GM23338 (cell line): Measurements from ENCODE around the gene CDKAL1. TPM values are rescaled to one million over a fixed set of nuclear protein-coding genes. Genes with fewer than 3 reads are reported as not detected.

Experiments
- ATAC-seq: fragments of 200-7000 bp; cut with Tn5 transposase; 3 replicates; pipeline ENCODE4 v1.9.1; 2020
- DNase-seq: peaks from one replicate; pipeline ENCODE4 v3.0.0-alpha.2; 2015; ENCODE audit warnings: low spot score
- H2AFZ ChIP-seq: fragments of 200-600 bp; sonication (generic); 2 replicates; pipeline ENCODE4 v1.8.0; 2016; ENCODE audit warnings: antibody characterized with exemption, mild to moderate bottlenecking, moderate library complexity
- H3F3A ChIP-seq: fragments of 200-600 bp; sonication (generic); replicated peaks from 2 replicates; pipeline ENCODE4 v1.8.0; 2017; ENCODE audit warnings: antibody characterized with exemption, mixed run types, low read depth
- H3K27ac ChIP-seq: fragments of 200-600 bp; sonication (generic); 2 replicates; pipeline ENCODE4 v1.6.1; 2016; ENCODE audit warnings: low read depth
- H3K27me3 ChIP-seq: fragments of 200-600 bp; sonication (generic); 2 replicates; pipeline ENCODE4 v1.8.0; 2016; ENCODE audit warnings: mild to moderate bottlenecking, mixed run types, moderate library complexity; ENCODE audit not compliant: insufficient read depth
- H3K36me3 ChIP-seq: fragments of 200-600 bp; sonication (generic); 2 replicates; pipeline ENCODE4 v1.8.0; 2016; ENCODE audit warnings: mild to moderate bottlenecking; ENCODE audit not compliant: insufficient read depth
- H3K4me1 ChIP-seq: fragments of 200-600 bp; sonication (generic); 2 replicates; pipeline ENCODE4 v1.8.0; 2016; ENCODE audit warnings: mild to moderate bottlenecking, moderate library complexity; ENCODE audit not compliant: insufficient read depth
- H3K4me2 ChIP-seq: fragments of 200-600 bp; sonication (generic); 2 replicates; pipeline ENCODE4 v1.7.1; 2017; ENCODE audit warnings: mixed run types
- H3K4me3 ChIP-seq: fragments of 200-600 bp; sonication (generic); 2 replicates; pipeline ENCODE4 v1.6.1; 2016; ENCODE audit warnings: mixed run types
- H3K79me2 ChIP-seq: fragments of 200-600 bp; sonication (generic); replicated peaks from 2 replicates; pipeline ENCODE4 v1.8.0; 2017; ENCODE audit warnings: mild to moderate bottlenecking; ENCODE audit not compliant: insufficient read depth
- H3K9me2 ChIP-seq: fragments of 200-600 bp; sonication (generic); 2 replicates; pipeline ENCODE4 v1.8.0; 2017; ENCODE audit not compliant: insufficient read depth
- H4K20me1 ChIP-seq: fragments of 200-600 bp; sonication (generic); replicated peaks from 2 replicates; pipeline ENCODE4 v1.8.0; 2017; ENCODE audit warnings: mild to moderate bottlenecking; ENCODE audit not compliant: insufficient read depth
- H3K27ac Mint-ChIP-seq: 2 replicates; pipeline ENCODE4 v1.8.0; 2020; ENCODE audit warnings: inconsistent platforms, mild to moderate bottlenecking, moderate library complexity, mixed read lengths
- H3K27me3 Mint-ChIP-seq: 3 replicates; pipeline ENCODE4 v1.8.0; 2022; ENCODE audit warnings: low read depth, mild to moderate bottlenecking, moderate library complexity, mixed read lengths, inconsistent platforms; ENCODE audit not compliant: insufficient read depth, poor library complexity
- H3K36me3 Mint-ChIP-seq: 3 replicates; pipeline ENCODE4 v1.8.0; 2021; ENCODE audit warnings: low read depth, mild to moderate bottlenecking, inconsistent platforms, moderate library complexity, mixed read lengths
- H3K4me1 Mint-ChIP-seq: 3 replicates; pipeline ENCODE4 v1.8.0; 2020; ENCODE audit warnings: mild to moderate bottlenecking, inconsistent platforms, mixed read lengths
- H3K4me3 Mint-ChIP-seq: 3 replicates; pipeline ENCODE4 v1.8.0; 2021; ENCODE audit warnings: moderate library complexity, mild to moderate bottlenecking, inconsistent platforms, mixed read lengths
- H3K9me3 Mint-ChIP-seq: 3 replicates; pipeline ENCODE4 v1.8.0; 2020; ENCODE audit warnings: moderate library complexity, mild to moderate bottlenecking, inconsistent platforms, mixed read lengths
- CREB1 ChIP-seq: fragments of 250-450 bp; sonication (Bioruptor Pico); IDR thresholded peaks from 2 replicates; pipeline ENCODE4 v1.5.0; 2020; ENCODE audit warnings: low read depth, mild to moderate bottlenecking, moderate library complexity
- STAT1 ChIP-seq: IDR thresholded peaks from one replicate; pipeline ENCODE4 v1.6.1; 2016; ENCODE audit warnings: antibody characterized with exemption; ENCODE audit not compliant: unreplicated experiment
- ZNF462 ChIP-seq: fragments of 250-450 bp; sonication (Bioruptor Pico); IDR thresholded peaks from 2 replicates; pipeline ENCODE4 v1.5.0; 2020; ENCODE audit warnings: mild to moderate bottlenecking, moderate library complexity
- polyA plus RNA-seq: library from polyadenylated mRNA; unstranded; fragments of >200 nt; fragmentation: Nextera tagmentation; extraction: Ambion mirVana; gene quantifications from 2 replicates; pipeline ENCODE4 v1.2.1, GENCODE V29; 2016
- total RNA-seq: library from RNA; depleted of rRNA; stranded (reverse); fragments of >200 nt; shearing (Covaris generic); gene quantifications from 2 replicates; pipeline ENCODE4 v1.2.3, GENCODE V29; 2014

CDKAL1 gene
- total and polyA plus RNA-seq, 2 experiments from 2014 or later = 17.8 to 35.0 TPM

- Histone ChIP-seq H3K9me2 (no peaks in the 10 kb centered on the region), H3F3A (no peaks in the 10 kb centered on the region), H3K79me2 (no peaks in the 10 kb centered on the region), H2AFZ (no peak overlapping the region), H3K27me3 (no peaks in the 10 kb centered on the region), H3K4me1 (peaks cover 2% of the 10 kb centered on the region; the same call in 1 of the 2 replicates), H3K4me3 (no peak overlapping the region), H3K4me2 (no peak overlapping the region), H3K36me3 (no peaks in the 10 kb centered on the region), H3K27ac (no peak overlapping the region), H4K20me1 (no peaks in the 10 kb centered on the region)
- no peak overlapping the region for H3K4me3 Mint-ChIP-seq
- no peak for TF ChIP-seq STAT1
- H3K9me3 Mint-ChIP-seq = no peaks in the 10 kb centered on the region
- H3K27ac Mint-ChIP-seq = 0 out of 2 replicates have a peak overlapping the region, but pooled peaks have one; percentile 11
- H3K27me3 Mint-ChIP-seq = no peaks in the 10 kb centered on the region
- DNase-seq (no peak), ATAC-seq (no peak)
- H3K4me1 Mint-ChIP-seq = peaks cover 14% of the 10 kb centered on the region
- H3K36me3 Mint-ChIP-seq = no peaks in the 10 kb centered on the region; the same call in 2 of the 3 replicates
These were observed 241.7 kb downstream of the CDKAL1 start for GRCh38 chr6:20775981-20776380.

GRCh38 chr6:20777801-20778200 is 243.5 kb downstream of the CDKAL1 start:
- H3K9me2 ChIP-seq = no peaks in the 10 kb centered on the region
- H2AFZ ChIP-seq = no peak overlapping the region
- DNase-seq = no peak
- TF ChIP-seq ZNF462 (CRISPR knock-in tag) = no peak
- no peak for TF ChIP-seq CREB1 (CRISPR knock-in tag)
- no peak overlapping the region for H3K27ac ChIP-seq
- Mint-ChIP-seq H3K27me3 (no peaks in the 10 kb centered on the region), H3K4me1 (peaks cover 6% of the 10 kb centered on the region), H3K36me3 (peaks cover 2% of the 10 kb centered on the region; the same call in 2 of the 3 replicates), H3K4me3 (no peak overlapping the region), H3K27ac (no peak overlapping the region), H3K9me3 (no peaks in the 10 kb centered on the region)
- H3K4me1 ChIP-seq = no peaks in the 10 kb centered on the region
- no peak overlapping the region for H3K4me2 ChIP-seq
- no peaks in the 10 kb centered on the region; the same call in 1 of the 2 replicates for H3K79me2 ChIP-seq
- no peak for ATAC-seq
- no peaks in the 10 kb centered on the region for H3F3A ChIP-seq
- H3K4me3 ChIP-seq = no peak overlapping the region
- no peaks in the 10 kb centered on the region for H3K27me3 ChIP-seq
- H4K20me1 ChIP-seq = no peaks in the 10 kb centered on the region
- H3K36me3 ChIP-seq = no peaks in the 10 kb centered on the region
